Skeletal muscle tissue (tissue), 4 donors: Measurements from ENCODE around the gene LMNA. TPM values are rescaled to one million over a fixed set of nuclear protein-coding genes. Genes with fewer than 3 reads are reported as not detected.

Experiments used
- H3K27ac ChIP-seq: one replicate; pipeline ENCODE4 v1.7.0; 2013; ENCODE audit warnings: mild to moderate bottlenecking, low read depth, low read length, inconsistent platforms
- H3K27me3 ChIP-seq, 3 donors: one replicate each; pipeline ENCODE4 v1.7.0; 2013; ENCODE audit warnings: low read length in 3 of 3; ENCODE audit not compliant: control insufficient read depth in 3 of 3, insufficient read depth in 3 of 3
- H3K36me3 ChIP-seq, 3 donors: one replicate each; pipeline ENCODE4 v1.7.0; 2013; ENCODE audit warnings: low read length in 3 of 3; ENCODE audit not compliant: control insufficient read depth in 3 of 3, insufficient read depth in 3 of 3
- H3K4me1 ChIP-seq, 3 donors: one replicate each; pipeline ENCODE4 v1.7.0; 2013; ENCODE audit warnings: low read length in 3 of 3, mild to moderate bottlenecking in 3 of 3; ENCODE audit not compliant: control insufficient read depth in 3 of 3, insufficient read depth in 3 of 3
- H3K4me3 ChIP-seq, 3 donors: one replicate each; pipeline ENCODE4 v1.7.0; 2013; ENCODE audit warnings: low read length in 3 of 3
- H3K9ac ChIP-seq, 3 donors: one replicate each; pipeline ENCODE4 v1.7.0; 2013; ENCODE audit warnings: low read length in 3 of 3, mild to moderate bottlenecking in 3 of 3, moderate library complexity in 2 of 3, low read depth in 1 of 3
- H3K9me3 ChIP-seq, 3 donors: one replicate each; pipeline ENCODE4 v1.7.0; 2013; ENCODE audit warnings: low read length in 3 of 3; ENCODE audit not compliant: control insufficient read depth in 3 of 3
- total RNA-seq: library from RNA; depleted of rRNA; stranded (reverse); fragments of >200 nt; gene quantifications from one replicate; pipeline ENCODE4 v1.2.3, GENCODE V29; 2014
- donor health status: Osteomylitis.

LMNA gene
- total RNA-seq, 1 donor from 2014 or later: 399 TPM

DNA sequence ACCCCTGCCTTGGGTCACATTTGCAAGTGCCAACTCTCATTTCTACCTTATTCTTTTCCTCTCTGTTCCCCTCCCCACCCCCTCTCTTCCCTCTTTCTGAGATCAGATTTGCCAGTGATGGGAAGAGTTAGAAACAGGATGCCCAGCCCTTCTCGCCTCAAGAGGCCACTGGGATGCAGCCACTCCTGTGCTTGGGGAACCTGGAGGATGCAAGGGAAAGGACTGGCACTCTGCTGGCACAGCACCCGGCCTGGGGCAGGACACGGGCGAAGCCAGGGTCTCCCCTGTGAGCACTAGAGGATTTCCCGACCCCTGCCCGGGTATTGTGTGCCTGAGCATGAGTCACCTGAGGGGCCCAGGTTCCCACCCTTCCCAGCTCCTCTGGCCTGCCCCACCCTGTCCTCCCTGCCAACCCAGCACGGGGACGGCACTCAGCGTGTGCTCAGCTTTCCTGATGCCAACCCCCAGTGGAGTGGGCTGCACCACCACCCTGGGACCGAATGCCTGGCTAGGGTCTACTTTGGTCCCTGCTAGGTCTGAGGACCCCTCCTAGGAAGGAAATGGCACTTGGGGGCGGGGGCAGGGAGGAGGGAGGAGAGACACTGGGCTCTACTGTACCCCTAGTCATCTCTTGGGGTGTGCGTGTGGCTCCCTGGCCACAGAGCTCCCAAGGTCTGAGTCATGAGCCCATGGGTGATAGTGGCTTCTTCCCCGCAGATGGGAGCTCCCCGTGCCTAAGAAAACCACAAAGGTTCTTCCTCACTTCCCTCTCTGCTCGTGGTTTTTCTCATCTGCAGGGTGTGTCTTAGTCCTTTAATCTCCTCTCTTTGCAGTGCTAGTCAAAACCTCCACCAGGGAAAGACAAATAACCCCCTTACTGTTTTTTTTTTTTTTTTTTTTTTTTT, 12.4 kb downstream of the LMNA start:
- no peaks in the 10 kb centered on the region for H3K27me3 ChIP-seq
- H3K27ac ChIP-seq: peak overlapping the region; percentile 99
- peaks cover 11 to 14% (median 13%) of the 10 kb centered on the region in 3 donors for H3K36me3 ChIP-seq
- peaks cover 85 to 87% (median 87%) of the 10 kb centered on the region in 3 donors for H3K4me1 ChIP-seq
- peak overlapping the region; percentile 66 to 79 (median 73) for H3K9ac ChIP-seq
- peak overlapping the region; percentile 54 to 60 (median 55) for H3K4me3 ChIP-seq
- H3K9me3 ChIP-seq: no peaks in the 10 kb centered on the region

DNA sequence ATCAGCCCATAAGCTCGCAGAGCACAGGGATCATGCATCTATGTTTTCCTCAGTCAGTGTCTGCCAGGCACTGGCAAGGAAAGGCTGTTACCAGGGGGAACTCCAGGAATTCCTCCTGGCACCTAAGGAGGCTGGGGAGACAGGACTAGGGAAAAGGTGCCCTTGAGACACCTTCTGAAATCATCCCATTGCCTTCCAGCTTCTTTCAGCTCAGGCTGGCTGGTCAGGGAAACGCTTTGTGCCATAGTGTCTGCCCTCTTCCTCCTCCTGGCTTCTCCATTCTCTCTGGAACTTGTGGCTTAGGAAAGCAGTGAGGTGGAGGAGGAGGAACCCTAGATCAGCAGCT, 13.8 kb downstream of the LMNA start:
- Histone ChIP-seq H3K27me3 (no peaks in the 10 kb centered on the region), H3K4me3 (peak overlapping the region; percentile 29 to 61 (median 56)), H3K36me3 (peaks cover 18 to 23% (median 20%) of the 10 kb centered on the region in 3 donors), H3K9ac (peak overlapping the region; percentile 77 to 80 (median 79)), H3K9me3 (no peaks in the 10 kb centered on the region), H3K27ac (peak overlapping the region; percentile 88), H3K4me1 (peaks cover 71 to 74% (median 73%) of the 10 kb centered on the region in 3 donors)

DNA sequence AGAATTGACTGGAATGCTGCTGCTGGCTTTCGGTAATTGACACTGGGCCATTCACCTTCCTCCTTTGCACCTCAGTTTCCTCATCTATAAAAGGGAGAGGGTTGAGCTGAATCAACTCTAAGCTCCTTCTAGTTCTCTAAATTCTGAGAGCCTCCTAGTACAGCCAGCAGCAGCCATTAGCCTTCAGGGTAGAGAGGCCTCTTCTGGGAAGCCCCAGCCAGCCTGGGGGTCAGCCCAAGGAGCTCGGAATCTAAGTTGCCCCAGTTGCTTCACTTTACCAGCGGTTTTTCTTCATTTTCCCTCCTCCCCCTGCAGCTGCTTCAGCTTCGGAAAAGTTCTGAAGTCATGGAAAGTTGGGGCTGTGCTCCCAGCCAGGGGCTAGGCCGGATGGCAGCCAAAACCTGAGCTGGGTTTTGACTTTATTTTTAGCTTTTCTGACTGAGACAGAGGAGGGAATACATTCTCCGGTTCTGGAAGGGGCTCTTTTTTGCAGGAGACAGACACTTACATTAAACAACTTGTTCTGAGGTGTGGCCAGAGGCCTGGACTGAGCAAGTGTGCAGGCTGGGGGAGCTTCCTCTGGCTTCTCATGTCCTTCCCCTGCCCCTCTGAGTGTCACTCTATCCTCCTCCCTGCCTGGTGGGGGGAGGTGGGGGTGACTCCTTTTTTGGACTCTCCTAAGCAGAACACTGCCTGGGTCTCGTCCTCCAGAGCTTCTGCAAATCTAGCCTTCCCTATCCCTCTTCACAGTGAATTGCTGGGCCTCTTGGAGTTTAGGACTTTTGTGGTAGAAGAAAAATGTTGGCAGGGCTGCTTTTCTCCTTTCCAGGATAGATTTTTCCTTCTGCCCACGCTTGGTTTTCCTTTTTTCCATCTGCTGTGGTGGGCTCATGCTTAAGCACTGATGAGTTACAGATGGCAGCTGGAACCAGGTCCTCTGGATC, 14.4 kb downstream of the LMNA start:
- H3K4me1 ChIP-seq: peaks cover 65 to 67% (median 67%) of the 10 kb centered on the region in 3 donors
- H3K36me3 ChIP-seq: peaks cover 25 to 28% (median 26%) of the 10 kb centered on the region in 3 donors
- H3K9ac ChIP-seq: peak overlapping the region; percentile 77 to 80 (median 79)
- H3K27me3 ChIP-seq: no peaks in the 10 kb centered on the region
- peak overlapping the region; percentile 88 for H3K27ac ChIP-seq
- H3K9me3 ChIP-seq: no peaks in the 10 kb centered on the region
- peak overlapping the region; percentile 29 to 61 (median 56) for H3K4me3 ChIP-seq

DNA sequence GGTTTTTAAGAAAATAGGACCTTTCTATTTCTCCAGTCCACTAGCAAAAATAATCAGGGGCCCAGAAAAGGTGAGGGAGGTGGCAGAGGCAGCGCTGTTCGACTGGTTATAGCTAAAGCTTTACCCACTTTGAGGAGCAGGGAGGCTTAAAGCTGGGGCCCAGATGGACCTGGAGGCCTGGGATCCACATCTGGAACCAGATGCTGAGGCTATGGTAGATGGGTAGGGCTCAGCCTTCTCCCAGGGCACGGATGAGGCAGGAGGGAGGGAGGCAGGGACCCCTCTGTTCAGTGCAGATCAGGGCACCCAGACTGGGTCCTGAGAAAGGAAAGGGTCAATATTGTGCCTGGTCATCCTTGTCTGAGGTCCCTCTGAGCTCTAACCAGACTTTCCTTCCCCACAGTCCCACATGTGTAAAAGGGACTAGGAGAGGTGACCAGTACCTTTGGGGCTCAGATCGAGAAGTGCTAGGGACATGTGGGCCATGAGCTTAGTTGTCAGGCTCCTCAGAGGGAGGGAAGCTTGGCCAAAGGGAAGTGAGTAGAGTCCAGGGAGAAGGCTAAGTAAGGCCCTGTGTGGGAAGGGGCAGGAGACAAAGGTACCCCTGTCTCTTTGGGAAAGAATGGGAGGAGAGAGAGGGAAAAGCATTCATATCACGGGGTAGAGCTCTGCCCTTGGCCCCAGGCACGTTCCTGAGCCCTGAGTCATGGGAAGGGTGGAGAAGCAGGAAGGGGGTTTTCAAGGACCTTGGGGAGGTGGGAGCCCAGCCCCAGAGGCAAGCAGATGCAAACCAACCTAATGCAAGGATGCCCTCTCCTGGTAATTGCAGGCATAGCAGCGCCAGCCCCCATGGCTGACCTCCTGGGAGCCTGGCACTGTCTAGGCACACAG, 15.4 kb downstream of the LMNA start:
- Histone ChIP-seq H3K36me3 (peaks cover 35 to 38% (median 36%) of the 10 kb centered on the region in 3 donors), H3K9ac (peak overlapping the region; percentile 77 to 80 (median 79)), H3K4me1 (peaks cover 57 to 60% (median 57%) of the 10 kb centered on the region in 3 donors), H3K9me3 (no peaks in the 10 kb centered on the region), H3K27ac (peak overlapping the region; percentile 88), H3K4me3 (peak overlapping the region; percentile 29 to 65 (median 56)), H3K27me3 (no peaks in the 10 kb centered on the region)

DNA sequence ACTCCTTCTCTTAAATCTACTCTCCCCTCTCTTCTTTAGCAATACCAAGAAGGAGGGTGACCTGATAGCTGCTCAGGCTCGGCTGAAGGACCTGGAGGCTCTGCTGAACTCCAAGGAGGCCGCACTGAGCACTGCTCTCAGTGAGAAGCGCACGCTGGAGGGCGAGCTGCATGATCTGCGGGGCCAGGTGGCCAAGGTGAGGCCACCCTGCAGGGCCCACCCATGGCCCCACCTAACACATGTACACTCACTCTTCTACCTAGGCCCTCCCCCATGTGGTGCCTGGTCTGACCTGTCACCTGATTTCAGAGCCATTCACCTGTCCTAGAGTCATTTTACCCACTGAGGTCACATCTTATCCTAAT, 16.0 kb downstream of the LMNA start:
- Histone ChIP-seq H3K27ac (peak overlapping the region; percentile 88), H3K9ac (peak overlapping the region in 2 of 3 donors; percentile 79 to 80), H3K4me3 (peak overlapping the region in 2 of 3 donors; percentile 29 to 65), H3K9me3 (no peaks in the 10 kb centered on the region), H3K36me3 (peaks cover 40 to 44% (median 41%) of the 10 kb centered on the region in 3 donors), H3K4me1 (peaks cover 51 to 54% (median 51%) of the 10 kb centered on the region in 3 donors), H3K27me3 (no peaks in the 10 kb centered on the region)

DNA sequence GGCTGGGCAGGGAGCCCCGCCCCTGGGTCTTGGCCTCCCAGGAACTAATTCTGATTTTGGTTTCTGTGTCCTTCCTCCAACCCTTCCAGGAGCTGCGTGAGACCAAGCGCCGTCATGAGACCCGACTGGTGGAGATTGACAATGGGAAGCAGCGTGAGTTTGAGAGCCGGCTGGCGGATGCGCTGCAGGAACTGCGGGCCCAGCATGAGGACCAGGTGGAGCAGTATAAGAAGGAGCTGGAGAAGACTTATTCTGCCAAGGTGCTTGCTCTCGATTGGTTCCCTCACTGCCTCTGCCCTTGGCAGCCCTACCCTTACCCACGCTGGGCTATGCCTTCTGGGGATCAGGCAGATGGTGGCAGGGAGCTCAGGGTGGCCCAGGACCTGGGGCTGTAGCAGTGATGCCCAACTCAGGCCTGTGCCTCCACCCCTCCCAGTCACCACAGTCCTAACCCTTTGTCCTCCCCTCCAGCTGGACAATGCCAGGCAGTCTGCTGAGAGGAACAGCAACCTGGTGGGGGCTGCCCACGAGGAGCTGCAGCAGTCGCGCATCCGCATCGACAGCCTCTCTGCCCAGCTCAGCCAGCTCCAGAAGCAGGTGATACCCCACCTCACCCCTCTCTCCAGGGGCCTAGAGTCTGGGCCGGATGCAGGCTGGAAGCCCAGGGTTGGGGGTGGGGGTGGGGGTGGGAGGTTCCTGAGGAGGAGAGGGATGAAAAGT, 20.4 kb downstream of the LMNA start:
- H3K27ac ChIP-seq: no peak overlapping the region
- H3K9ac ChIP-seq: peak overlapping the region in 1 of 3 donors; percentile 40
- H3K9me3 ChIP-seq: no peaks in the 10 kb centered on the region
- H3K4me1 ChIP-seq: peaks cover 8 to 13% (median 9%) of the 10 kb centered on the region in 3 donors
- H3K27me3 ChIP-seq: no peaks in the 10 kb centered on the region
- H3K4me3 ChIP-seq: no peak overlapping the region
- peaks cover 79 to 82% (median 80%) of the 10 kb centered on the region in 3 donors for H3K36me3 ChIP-seq

DNA sequence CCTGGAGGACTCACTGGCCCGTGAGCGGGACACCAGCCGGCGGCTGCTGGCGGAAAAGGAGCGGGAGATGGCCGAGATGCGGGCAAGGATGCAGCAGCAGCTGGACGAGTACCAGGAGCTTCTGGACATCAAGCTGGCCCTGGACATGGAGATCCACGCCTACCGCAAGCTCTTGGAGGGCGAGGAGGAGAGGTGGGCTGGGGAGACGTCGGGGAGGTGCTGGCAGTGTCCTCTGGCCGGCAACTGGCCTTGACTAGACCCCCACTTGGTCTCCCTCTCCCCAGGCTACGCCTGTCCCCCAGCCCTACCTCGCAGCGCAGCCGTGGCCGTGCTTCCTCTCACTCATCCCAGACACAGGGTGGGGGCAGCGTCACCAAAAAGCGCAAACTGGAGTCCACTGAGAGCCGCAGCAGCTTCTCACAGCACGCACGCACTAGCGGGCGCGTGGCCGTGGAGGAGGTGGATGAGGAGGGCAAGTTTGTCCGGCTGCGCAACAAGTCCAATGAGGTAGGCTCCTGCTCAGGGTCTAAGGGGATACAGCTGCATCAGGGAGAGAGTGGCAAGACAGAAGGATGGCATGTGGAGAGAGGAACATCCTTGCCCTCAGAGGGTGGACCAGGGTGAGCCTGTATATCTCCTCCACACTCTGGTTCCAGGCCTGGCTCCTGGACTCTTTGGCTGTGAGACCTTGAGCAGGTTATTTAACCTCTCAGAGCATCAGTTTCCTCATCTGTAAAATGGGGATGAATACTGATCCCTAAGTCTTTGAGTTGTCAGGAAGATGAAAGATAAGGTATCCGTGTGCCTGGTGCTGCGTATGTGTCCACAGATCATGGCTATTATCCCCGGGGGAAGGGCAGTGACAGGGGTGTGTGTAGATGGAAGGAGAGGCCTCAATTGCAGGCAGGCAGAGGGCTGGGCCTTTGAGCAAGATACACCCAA, 21.7 kb downstream of the LMNA start:
- no peak overlapping the region for H3K4me3 ChIP-seq
- H3K4me1 ChIP-seq: peaks cover 0 to 18% (median 10%) of the 10 kb centered on the region in 3 donors
- H3K27me3 ChIP-seq: no peaks in the 10 kb centered on the region
- H3K9me3 ChIP-seq: no peaks in the 10 kb centered on the region
- peaks cover 72 to 80% (median 75%) of the 10 kb centered on the region in 3 donors for H3K36me3 ChIP-seq
- no peak overlapping the region for H3K9ac ChIP-seq
- H3K27ac ChIP-seq: no peak overlapping the region

DNA sequence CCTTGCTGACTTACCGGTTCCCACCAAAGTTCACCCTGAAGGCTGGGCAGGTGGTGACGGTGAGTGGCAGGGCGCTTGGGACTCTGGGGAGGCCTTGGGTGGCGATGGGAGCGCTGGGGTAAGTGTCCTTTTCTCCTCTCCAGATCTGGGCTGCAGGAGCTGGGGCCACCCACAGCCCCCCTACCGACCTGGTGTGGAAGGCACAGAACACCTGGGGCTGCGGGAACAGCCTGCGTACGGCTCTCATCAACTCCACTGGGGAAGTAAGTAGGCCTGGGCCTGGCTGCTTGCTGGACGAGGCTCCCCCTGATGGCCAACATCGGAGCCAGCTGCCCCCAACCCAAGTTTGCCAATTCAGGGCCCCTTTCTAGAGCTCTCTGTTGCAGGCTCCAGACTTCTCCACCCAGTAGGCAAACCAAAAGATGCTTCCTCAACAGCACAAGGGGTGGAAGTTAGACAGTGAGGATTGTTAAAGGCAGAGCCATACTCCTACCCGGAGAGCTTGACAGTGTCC, 22.5 kb downstream of the LMNA start:
- Histone ChIP-seq H3K4me3 (no peak overlapping the region), H3K4me1 (peaks cover 0 to 22% (median 12%) of the 10 kb centered on the region in 3 donors), H3K9me3 (no peaks in the 10 kb centered on the region), H3K9ac (no peak overlapping the region), H3K27me3 (no peaks in the 10 kb centered on the region), H3K36me3 (peaks cover 65 to 74% (median 68%) of the 10 kb centered on the region in 3 donors), H3K27ac (no peak overlapping the region)
